ENCODE measurements around the gene FHL1.

The FHL1 gene

GRCh38 chrX:136126872-136127406 is 20.4 kb upstream of the FHL1 start:
- Mint-ChIP-seq H3K27ac (no peak overlapping the region), H3K36me3 (ENCODE audit: low read depth) (no peaks in the 10 kb centered on the region), H3K4me3 (no peak overlapping the region), H3K27me3 (no peaks in the 10 kb centered on the region), H3K4me1 (ENCODE audit: low read depth) (peaks cover 5% of the 10 kb centered on the region), H3K9me3 (no peaks in the 10 kb centered on the region)
- intact Hi-C loops (cut with micrococcal nuclease) = no loop called here

- Mint-ChIP-seq H3K36me3 (ENCODE audit: low read depth) (no peaks in the 10 kb centered on the region), H3K27me3 (no peaks in the 10 kb centered on the region), H3K27ac (no peak overlapping the region), H3K4me3 (no peak overlapping the region), H3K9me3 (no peaks in the 10 kb centered on the region), H3K4me1 (ENCODE audit: low read depth) (peaks cover 5% of the 10 kb centered on the region)
- intact Hi-C loops (cut with micrococcal nuclease) = no loop called here
Measured at GRCh38 chrX:136128743-136129142, 18.6 kb upstream of the FHL1 start.

- Mint-ChIP-seq H3K27me3 (no peaks in the 10 kb centered on the region), H3K9me3 (no peaks in the 10 kb centered on the region), H3K4me1 (ENCODE audit: low read depth) (peaks cover 5% of the 10 kb centered on the region), H3K4me3 (no peak overlapping the region), H3K36me3 (ENCODE audit: low read depth) (no peaks in the 10 kb centered on the region), H3K27ac (no peak overlapping the region)
- intact Hi-C loops (cut with micrococcal nuclease) = no loop called here
Measured at GRCh38 chrX:136130931-136131833, 16.2 kb upstream of the FHL1 start.

- peaks cover 2% of the 10 kb centered on the region for H3K27me3 Mint-ChIP-seq
- H3K36me3 Mint-ChIP-seq (ENCODE audit: low read depth) = no peaks in the 10 kb centered on the region
- H3K4me1 Mint-ChIP-seq (ENCODE audit: low read depth) = peaks cover 4% of the 10 kb centered on the region
- H3K9me3 Mint-ChIP-seq = no peaks in the 10 kb centered on the region
- intact Hi-C loops (cut with micrococcal nuclease) = no loop called here
- H3K27ac Mint-ChIP-seq = no peak overlapping the region
- H3K4me3 Mint-ChIP-seq = no peak overlapping the region
Measured at GRCh38 chrX:136138939-136139338, 8.4 kb upstream of the FHL1 start.

GRCh38 chrX:136141569-136141968 is 5.8 kb upstream of the FHL1 start:
- Mint-ChIP-seq H3K9me3 (no peaks in the 10 kb centered on the region), H3K36me3 (ENCODE audit: low read depth) (no peaks in the 10 kb centered on the region), H3K4me3 (no peak overlapping the region), H3K27me3 (peaks cover 21% of the 10 kb centered on the region), H3K27ac (no peak overlapping the region), H3K4me1 (ENCODE audit: low read depth) (peaks cover 10% of the 10 kb centered on the region)
- intact Hi-C loops (cut with micrococcal nuclease) = no loop called here

GRCh38 chrX:136142592-136142991 is 4.7 kb upstream of the FHL1 start:
- intact Hi-C loops (cut with micrococcal nuclease) = no loop called here
- Mint-ChIP-seq H3K27me3 (peaks cover 24% of the 10 kb centered on the region), H3K4me1 (ENCODE audit: low read depth) (peaks cover 13% of the 10 kb centered on the region), H3K27ac (no peak overlapping the region), H3K36me3 (ENCODE audit: low read depth) (no peaks in the 10 kb centered on the region), H3K4me3 (no peak overlapping the region), H3K9me3 (no peaks in the 10 kb centered on the region)

GRCh38 chrX:136143711-136144110 is 3.6 kb upstream of the FHL1 start:
- Mint-ChIP-seq H3K4me3 (peak overlapping the region; percentile 13), H3K9me3 (no peaks in the 10 kb centered on the region), H3K36me3 (ENCODE audit: low read depth) (no peaks in the 10 kb centered on the region), H3K27ac (no peak overlapping the region), H3K27me3 (peaks cover 34% of the 10 kb centered on the region), H3K4me1 (ENCODE audit: low read depth) (peaks cover 13% of the 10 kb centered on the region)
- intact Hi-C loops (cut with micrococcal nuclease) = no loop called here

- Mint-ChIP-seq H3K36me3 (ENCODE audit: low read depth) (no peaks in the 10 kb centered on the region), H3K4me3 (peak overlapping the region; percentile 73), H3K9me3 (no peaks in the 10 kb centered on the region), H3K4me1 (ENCODE audit: low read depth) (peaks cover 13% of the 10 kb centered on the region), H3K27me3 (peaks cover 36% of the 10 kb centered on the region), H3K27ac (no peak overlapping the region)
- intact Hi-C loops (cut with micrococcal nuclease) = no loop called here
Measured at GRCh38 chrX:136146614-136147314, 569 bp upstream of the FHL1 start.

GRCh38 chrX:136147976-136148375 is 643 bp downstream of the FHL1 start:
- intact Hi-C loops (cut with micrococcal nuclease) = no loop called here

GRCh38 chrX:136148391-136148790 is 1.1 kb downstream of the FHL1 start:
- no peak overlapping the region for H3K4me3 Mint-ChIP-seq
- no peaks in the 10 kb centered on the region for H3K36me3 Mint-ChIP-seq (ENCODE audit: low read depth)
- peaks cover 36% of the 10 kb centered on the region for H3K27me3 Mint-ChIP-seq
- intact Hi-C loops (cut with micrococcal nuclease) = no loop called here
- no peaks in the 10 kb centered on the region for H3K9me3 Mint-ChIP-seq
- peaks cover 13% of the 10 kb centered on the region for H3K4me1 Mint-ChIP-seq (ENCODE audit: low read depth)
- no peak overlapping the region for H3K27ac Mint-ChIP-seq

More at GRCh38 chrX:136147976-136148375, 643 bp downstream of the FHL1 start:
- H3K4me3 Mint-ChIP-seq = peak overlapping the region; percentile 44
- no peaks in the 10 kb centered on the region for H3K36me3 Mint-ChIP-seq (ENCODE audit: low read depth)
- H3K27ac Mint-ChIP-seq = no peak overlapping the region
- no peaks in the 10 kb centered on the region for H3K9me3 Mint-ChIP-seq
- peaks cover 36% of the 10 kb centered on the region for H3K27me3 Mint-ChIP-seq
- peaks cover 13% of the 10 kb centered on the region for H3K4me1 Mint-ChIP-seq (ENCODE audit: low read depth)

- Mint-ChIP-seq H3K4me3 (no peak overlapping the region), H3K9me3 (no peaks in the 10 kb centered on the region), H3K27ac (no peak overlapping the region), H3K27me3 (peaks cover 6% of the 10 kb centered on the region), H3K4me1 (ENCODE audit: low read depth) (no peaks in the 10 kb centered on the region), H3K36me3 (ENCODE audit: low read depth) (no peaks in the 10 kb centered on the region)
- intact Hi-C loops (cut with micrococcal nuclease) = no loop called here
Measured at GRCh38 chrX:136154998-136155397, 7.7 kb downstream of the FHL1 start.

GRCh38 chrX:136156560-136157117 is 9.3 kb downstream of the FHL1 start:
- peaks cover 4% of the 10 kb centered on the region for H3K27me3 Mint-ChIP-seq
- no peak overlapping the region for H3K27ac Mint-ChIP-seq
- intact Hi-C loops (cut with micrococcal nuclease) = no loop called here
- H3K4me1 Mint-ChIP-seq (ENCODE audit: low read depth) = no peaks in the 10 kb centered on the region
- H3K4me3 Mint-ChIP-seq = no peak overlapping the region
- no peaks in the 10 kb centered on the region for H3K9me3 Mint-ChIP-seq
- no peaks in the 10 kb centered on the region for H3K36me3 Mint-ChIP-seq (ENCODE audit: low read depth)

GRCh38 chrX:136157187-136157586 is 9.9 kb downstream of the FHL1 start:
- no peak overlapping the region for H3K4me3 Mint-ChIP-seq
- H3K36me3 Mint-ChIP-seq (ENCODE audit: low read depth) = no peaks in the 10 kb centered on the region
- intact Hi-C loops (cut with micrococcal nuclease) = no loop called here
- no peak overlapping the region for H3K27ac Mint-ChIP-seq
- H3K27me3 Mint-ChIP-seq = peaks cover 4% of the 10 kb centered on the region
- no peaks in the 10 kb centered on the region for H3K9me3 Mint-ChIP-seq
- H3K4me1 Mint-ChIP-seq (ENCODE audit: low read depth) = no peaks in the 10 kb centered on the region

- Mint-ChIP-seq H3K27me3 (peaks cover 4% of the 10 kb centered on the region), H3K36me3 (ENCODE audit: low read depth) (no peaks in the 10 kb centered on the region), H3K27ac (no peak overlapping the region), H3K9me3 (no peaks in the 10 kb centered on the region), H3K4me1 (ENCODE audit: low read depth) (no peaks in the 10 kb centered on the region), H3K4me3 (no peak overlapping the region)
- intact Hi-C loops (cut with micrococcal nuclease) = no loop called here
Measured at GRCh38 chrX:136158685-136159084, 11.4 kb downstream of the FHL1 start.

Data from dendritic cell treated with granulocyte-macrophage colony-stimulating factor and Interleukin-4, amounts not matched to agents 40 ng/mL and 50 ng/mL, for 4 days (primary cell).